LNCaP clone FGC (cell line): ENCODE results near the gene MSH6.

ENCODE experiments used
- DNase-seq: peaks from one replicate; pipeline ENCODE4 v3.0.0-alpha.2; 2011; ENCODE audit warnings: low read depth
- H3K4me3 ChIP-seq: 2 replicates; pipeline ENCODE4 v1.5.1; 2011; ENCODE audit warnings: mild to moderate bottlenecking, low read depth, low read length, control low read depth
- CTCF ChIP-seq: IDR thresholded peaks from 2 replicates; pipeline ENCODE4 v1.5.1; 2012; ENCODE audit warnings: mild to moderate bottlenecking; ENCODE audit not compliant: control insufficient read depth, insufficient read depth; ENCODE audit errors: extremely low read depth

MSH6 gene

GRCh38 chr2:47810850-47811249 is 27.9 kb downstream of the MSH6 start:
- H3K4me3 ChIP-seq: no peak overlapping the region
- no peak for DNase-seq
- TF ChIP-seq CTCF: no peak

GRCh38 chr2:47811668-47812067 is 28.7 kb downstream of the MSH6 start:
- no peak for DNase-seq
- no peak for TF ChIP-seq CTCF
- no peak overlapping the region for H3K4me3 ChIP-seq

GRCh38 chr2:47815764-47816163 is 32.8 kb downstream of the MSH6 start:
- TF ChIP-seq CTCF: no peak
- H3K4me3 ChIP-seq: no peak overlapping the region
- DNase-seq: no peak

GRCh38 chr2:47818777-47819176 is 35.8 kb downstream of the MSH6 start:
- DNase-seq: peak; percentile 2
- no peak for TF ChIP-seq CTCF
- no peak overlapping the region for H3K4me3 ChIP-seq

- no peak for TF ChIP-seq CTCF
- DNase-seq: no peak
- H3K4me3 ChIP-seq: no peak overlapping the region
Observed at GRCh38 chr2:47819834-47820233, 36.9 kb downstream of the MSH6 start.

GRCh38 chr2:47822518-47822917 is 39.6 kb downstream of the MSH6 start:
- DNase-seq: no peak
- no peak overlapping the region for H3K4me3 ChIP-seq
- TF ChIP-seq CTCF: no peak

GRCh38 chr2:47833516-47833968 is 50.6 kb downstream of the MSH6 start:
- DNase-seq: no peak
- no peak for TF ChIP-seq CTCF
- H3K4me3 ChIP-seq: no peak overlapping the region
